H7 (cell line): ENCODE data around the gene OR9K2. TPM values are rescaled to one million over a fixed set of nuclear protein-coding genes. Genes with fewer than 3 reads are reported as not detected.

Experiments
- total RNA-seq: library from RNA; depleted of rRNA; stranded (reverse); fragments of >200 nt; shearing (Covaris generic); gene quantifications from 2 replicates; pipeline ENCODE4 v1.2.3, GENCODE V29; 2014; rRNA removed

OR9K2 gene
- total RNA-seq, 1 experiment from 2014 or later: not detected

Other genes with a start within 250 kb of the OR9K2 start
- not detected in 2 replicates for gene TESPA1, start 141.6 kb upstream of the OR9K2 start, total RNA-seq
- not detected in 2 replicates for gene NEUROD4, start 106.4 kb upstream of the OR9K2 start, total RNA-seq
- gene OR10A7, start 94.6 kb downstream of the OR9K2 start, total RNA-seq: not detected in 2 replicates
- gene OR6C74, start 118.2 kb downstream of the OR9K2 start, total RNA-seq: not detected in 2 replicates
- not detected in 2 replicates for gene OR6C6, start 170.2 kb downstream of the OR9K2 start, total RNA-seq
- gene OR6C1, start 187.9 kb downstream of the OR9K2 start, total RNA-seq: not detected in 2 replicates
- gene OR6C3, start 204.3 kb downstream of the OR9K2 start, total RNA-seq: not detected in 2 replicates
- gene OR6C75, start 236.6 kb downstream of the OR9K2 start, total RNA-seq: not detected in 2 replicates